CD4-positive, alpha-beta T cell (primary cell): ENCODE results near the gene GATD1. TPM values are rescaled to one million over a fixed set of nuclear protein-coding genes. Genes with fewer than 3 reads are reported as not detected.

Experiments
- ATAC-seq: fragments of 200-7000 bp; cut with Tn5 transposase; one replicate; pipeline ENCODE4 v1.10.0; 2022; ENCODE audit warnings: mild to moderate bottlenecking; ENCODE audit not compliant: poor library complexity
- CTCF ChIA-PET: fragments of 350-600 bp; sonication (Branson Sonifier 250); formaldehyde crosslinking; loops from one replicate; lab custom pipeline; 2021; ENCODE audit warnings: antibody characterized with exemption, inconsistent platforms; lab: Charles Lee
- POLR2A ChIA-PET: fragments of 350-600 bp; sonication (Branson Sonifier 250); formaldehyde crosslinking; loops from one replicate; lab custom pipeline; 2021; ENCODE audit warnings: antibody characterized with exemption, inconsistent platforms; lab: Charles Lee
- DNase-seq, 14 experiments: peaks; one replicate each; pipeline ENCODE4 v3.0.0-alpha.2; 2013 to 2020; ENCODE audit warnings: mixed read lengths in 2 of 14
- H3K27ac ChIP-seq, 2 donors: one replicate each; pipeline versions ENCODE4 v1.5.1 to v1.7.0; 2013; ENCODE audit warnings: low read length in 2 of 2, low read depth in 1 of 2, mild to moderate bottlenecking in 1 of 2
- H3K27me3 ChIP-seq, 2 experiments: 1 replicate in 1 of 2; 2 replicates in 1 of 2; pipeline versions ENCODE4 v1.6.1 to v1.7.0; 2013; ENCODE audit warnings: low read length in 2 of 2, control low read depth in 1 of 2, mild to moderate bottlenecking in 1 of 2, moderate library complexity in 1 of 2; ENCODE audit not compliant: insufficient read depth in 2 of 2, control insufficient read depth in 1 of 2
- H3K36me3 ChIP-seq: one replicate; pipeline ENCODE4 v1.6.1; 2013; ENCODE audit warnings: low read length, control low read depth; ENCODE audit not compliant: insufficient read depth
- H3K4me1 ChIP-seq: one replicate; pipeline ENCODE4 v1.6.1; 2013; ENCODE audit warnings: low read length, control low read depth; ENCODE audit not compliant: insufficient read depth
- H3K4me3 ChIP-seq: one replicate; pipeline ENCODE4 v1.5.1; 2013; ENCODE audit warnings: mild to moderate bottlenecking, low read length, moderate library complexity
- H3K9me3 ChIP-seq, 2 experiments: 1 replicate in 1 of 2; 2 replicates in 1 of 2; pipeline versions ENCODE4 v1.6.1 to v1.7.0; 2013; ENCODE audit warnings: low read length in 2 of 2, mild to moderate bottlenecking in 2 of 2, control low read depth in 1 of 2, moderate library complexity in 1 of 2; ENCODE audit not compliant: control insufficient read depth in 1 of 2, insufficient read depth in 1 of 2
- H3K27ac Mint-ChIP-seq: one replicate; pipeline ENCODE4 v1.8.0; 2020; ENCODE audit warnings: mixed read lengths
- H3K27me3 Mint-ChIP-seq: one replicate; pipeline ENCODE4 v1.8.0; 2021; ENCODE audit warnings: mixed read lengths
- H3K36me3 Mint-ChIP-seq: one replicate; pipeline ENCODE4 v1.8.0; 2021; ENCODE audit warnings: low read depth, mixed read lengths
- H3K4me1 Mint-ChIP-seq: one replicate; pipeline ENCODE4 v1.8.0; 2021; ENCODE audit warnings: low read depth, mixed read lengths
- H3K4me3 Mint-ChIP-seq: one replicate; pipeline ENCODE4 v1.8.0; 2020; ENCODE audit warnings: mild to moderate bottlenecking, mixed read lengths
- H3K9me3 Mint-ChIP-seq: one replicate; pipeline ENCODE4 v1.8.0; 2020; ENCODE audit warnings: mixed read lengths
- CTCF ChIP-seq: fragments of 200-600 bp; IDR thresholded peaks from one replicate; pipeline ENCODE4 v1.8.0; 2022; ENCODE audit warnings: antibody characterized with exemption, mild to moderate bottlenecking
- intact Hi-C, 2 experiments: fragments of 100-400 bp; cut with DNase I in 1 of 2; cut with micrococcal nuclease in 1 of 2; formaldehyde crosslinking; loops; one replicate each; pipeline versions ENCODE4 v1.15.1 to v1.9.0; 2023 to 2025; cut with DNase I, micrococcal nuclease
- total RNA-seq, 174 experiments: library from RNA in 2 of 174; stranded (reverse) in 2 of 174; gene quantifications; one replicate each; pipeline ENCODE4 v1.2.3 and lab custom pipeline; 2021 to 2026

GATD1 gene
- total RNA-seq, 2 experiments from 2014 or later = 14.7 to 16.1 TPM

GRCh38 chr11:765025-765801 is 12.1 kb downstream of the GATD1 start:
- Mint-ChIP-seq H3K9me3 (no peaks in the 10 kb centered on the region), H3K27ac (no peak overlapping the region), H3K4me1 (no peaks in the 10 kb centered on the region), H3K36me3 (peaks cover 36% of the 10 kb centered on the region), H3K27me3 (no peaks in the 10 kb centered on the region), H3K4me3 (no peak overlapping the region)
- DNase-seq (peak; percentile 55 to 83 (median 66)), ATAC-seq (peak; percentile 95)
- TF ChIP-seq CTCF = peak; percentile 66
- Histone ChIP-seq H3K4me3 (no peak overlapping the region), H3K4me1 (peaks cover 4% of the 10 kb centered on the region), H3K9me3 (no peaks in the 10 kb centered on the region), H3K27me3 (no peaks in the 10 kb centered on the region), H3K36me3 (peaks cover 55% of the 10 kb centered on the region), H3K27ac (no peak overlapping the region)
- ChIA-PET POLR2A (no interaction called here), CTCF (interaction anchor here (1.0 kb wide), 1 partner anchor 75 kb away, joined by 3 read pairs; no protein-coding TSS in a partner anchor)
- intact Hi-C loops = loop anchor here (1.0 to 2.0 kb wide), 5 partner anchors 36 to 210 kb away; no protein-coding TSS in a partner anchor

- no peak overlapping the region for H3K4me3 ChIP-seq
- peaks cover 57% of the 10 kb centered on the region for H3K36me3 ChIP-seq
- no peak for DNase-seq
- H3K4me1 Mint-ChIP-seq = no peaks in the 10 kb centered on the region
- H3K27ac Mint-ChIP-seq = no peak overlapping the region
- H3K9me3 Mint-ChIP-seq = no peaks in the 10 kb centered on the region
- CTCF ChIA-PET = no interaction called here
- peaks cover 44% of the 10 kb centered on the region for H3K36me3 Mint-ChIP-seq
- H3K4me1 ChIP-seq = peaks cover 4% of the 10 kb centered on the region
- intact Hi-C loops = loop anchor here (1.0 to 2.0 kb wide), 5 partner anchors 36 to 210 kb away; no protein-coding TSS in a partner anchor
- no peaks in the 10 kb centered on the region for H3K27me3 Mint-ChIP-seq
- no peak overlapping the region for H3K27ac ChIP-seq
- no peaks in the 10 kb centered on the region for H3K9me3 ChIP-seq
- ATAC-seq = no peak
- H3K27me3 ChIP-seq = no peaks in the 10 kb centered on the region
- POLR2A ChIA-PET = no interaction called here
- TF ChIP-seq CTCF = no peak
- H3K4me3 Mint-ChIP-seq = no peak overlapping the region
Measured at GRCh38 chr11:764322-765024, 12.8 kb downstream of the GATD1 start.

- Mint-ChIP-seq H3K4me1 (no peaks in the 10 kb centered on the region), H3K36me3 (peaks cover 46% of the 10 kb centered on the region), H3K4me3 (no peak overlapping the region), H3K9me3 (no peaks in the 10 kb centered on the region), H3K27ac (no peak overlapping the region), H3K27me3 (no peaks in the 10 kb centered on the region)
- Histone ChIP-seq H3K36me3 (peaks cover 64% of the 10 kb centered on the region), H3K4me3 (no peak overlapping the region), H3K9me3 (no peaks in the 10 kb centered on the region), H3K27me3 (no peaks in the 10 kb centered on the region), H3K27ac (no peak overlapping the region), H3K4me1 (peaks cover 4% of the 10 kb centered on the region)
- TF ChIP-seq CTCF = no peak
- peak in 1 of 14 experiments; percentile 21 for DNase-seq
- ChIA-PET POLR2A (no interaction called here), CTCF (no interaction called here)
- intact Hi-C loops = loop anchor here in 1 of 2 experiments (2.0 kb wide), 2 partner anchors 35 to 209 kb away; no protein-coding TSS in a partner anchor
- ATAC-seq = no peak
Measured at GRCh38 chr11:763549-764321, 13.6 kb downstream of the GATD1 start.
